Activated naive CD4-positive, alpha-beta T cell (primary cell): ENCODE measurements around the gene PRMT7.
A peak's percentile ranks its signal among the peaks of the same experiment; 100 is the strongest.

Experiments
- DNase-seq, 4 experiments: peaks; one replicate each; lab custom pipeline; 2025; lab: John Stamatoyannopoulos, UW

Gene PRMT7

DNA sequence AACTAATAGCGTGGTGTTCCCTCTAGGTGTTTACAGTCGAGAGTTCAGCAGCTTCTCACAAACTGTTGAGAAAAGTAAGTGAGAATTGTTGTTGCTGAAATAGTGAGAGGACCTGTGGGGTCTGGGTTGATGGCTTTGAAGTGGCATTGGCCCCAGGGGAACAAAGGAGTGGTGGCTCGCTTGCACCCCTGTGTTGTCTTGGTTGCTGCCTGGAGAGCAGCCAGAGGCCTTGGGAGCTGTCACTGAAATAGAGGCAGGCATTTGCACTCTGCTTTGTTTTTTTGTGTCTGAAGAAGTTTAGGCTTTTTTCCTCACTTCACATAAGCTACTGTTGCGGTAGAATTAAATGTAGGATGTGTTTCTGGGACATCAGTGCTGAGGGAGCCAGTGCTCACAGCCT lies 36.8 kb downstream of the PRMT7 start:
- DNase-seq = no peak

DNA sequence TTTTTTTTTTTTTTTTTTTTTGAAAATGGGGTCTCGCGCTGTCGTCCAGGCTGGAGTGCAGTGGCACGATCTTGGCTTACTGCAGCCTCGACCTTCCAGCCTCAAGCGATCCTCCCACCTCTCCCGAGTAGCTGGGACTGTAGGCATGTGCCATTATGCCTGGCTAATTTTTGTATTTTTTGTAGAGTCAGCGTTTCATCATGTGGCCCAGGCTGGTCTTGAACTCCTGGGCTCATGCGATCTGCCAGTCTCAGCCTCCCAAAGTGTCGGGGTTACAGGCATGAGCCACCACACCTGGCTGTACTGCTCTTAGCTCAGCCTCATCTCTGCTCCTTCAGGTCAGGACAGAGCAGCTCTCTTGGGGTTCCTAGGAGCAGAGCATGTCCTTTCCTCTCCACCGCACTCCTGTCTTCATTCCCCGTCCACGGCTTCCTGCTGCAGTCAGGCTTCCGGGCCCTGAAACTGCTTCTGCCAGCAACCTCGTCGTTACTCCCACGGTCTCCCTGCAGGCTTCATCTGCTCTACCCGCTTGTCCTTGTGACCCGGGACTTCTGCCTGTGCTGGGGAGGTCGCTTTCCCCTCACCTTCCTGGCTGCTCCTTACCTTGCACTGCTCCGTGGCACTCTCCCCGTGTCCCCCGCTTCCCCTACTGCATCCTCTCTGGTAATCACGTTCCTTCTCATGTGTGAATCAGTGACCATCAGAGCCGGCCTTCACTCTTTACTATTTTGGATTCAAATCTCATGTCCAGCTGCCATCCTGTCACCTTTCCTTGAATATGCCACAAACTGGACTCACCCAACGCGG lies 38.0 kb downstream of the PRMT7 start:
- no peak for DNase-seq

DNA sequence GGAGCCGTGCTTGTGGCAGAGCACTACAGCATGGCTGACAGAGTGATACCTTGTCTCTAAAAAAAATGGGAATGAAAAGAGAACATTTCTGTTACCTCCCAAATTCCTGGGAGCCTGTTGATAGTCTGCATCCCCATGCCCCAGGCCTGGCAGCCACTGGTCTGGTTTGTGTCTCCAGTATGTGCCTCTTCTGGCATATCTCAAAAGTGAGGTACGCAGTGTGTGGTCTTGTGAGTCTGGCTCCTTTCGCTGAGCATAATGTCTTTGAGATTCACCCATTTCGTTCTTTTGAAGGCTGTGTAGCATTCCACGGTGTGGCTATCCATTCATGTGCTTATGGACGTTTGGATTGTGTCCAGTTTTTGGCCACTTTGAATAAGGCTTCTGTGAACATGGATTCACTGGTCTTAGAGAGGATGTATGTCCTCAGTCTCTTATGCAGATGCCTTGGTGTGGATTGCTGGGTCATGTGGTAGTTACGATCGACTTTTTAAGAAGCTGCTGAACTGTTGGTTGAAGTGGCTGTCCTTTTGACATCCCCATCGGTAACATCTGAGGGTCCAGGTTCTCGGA lies 39.1 kb downstream of the PRMT7 start:
- no peak for DNase-seq

DNA sequence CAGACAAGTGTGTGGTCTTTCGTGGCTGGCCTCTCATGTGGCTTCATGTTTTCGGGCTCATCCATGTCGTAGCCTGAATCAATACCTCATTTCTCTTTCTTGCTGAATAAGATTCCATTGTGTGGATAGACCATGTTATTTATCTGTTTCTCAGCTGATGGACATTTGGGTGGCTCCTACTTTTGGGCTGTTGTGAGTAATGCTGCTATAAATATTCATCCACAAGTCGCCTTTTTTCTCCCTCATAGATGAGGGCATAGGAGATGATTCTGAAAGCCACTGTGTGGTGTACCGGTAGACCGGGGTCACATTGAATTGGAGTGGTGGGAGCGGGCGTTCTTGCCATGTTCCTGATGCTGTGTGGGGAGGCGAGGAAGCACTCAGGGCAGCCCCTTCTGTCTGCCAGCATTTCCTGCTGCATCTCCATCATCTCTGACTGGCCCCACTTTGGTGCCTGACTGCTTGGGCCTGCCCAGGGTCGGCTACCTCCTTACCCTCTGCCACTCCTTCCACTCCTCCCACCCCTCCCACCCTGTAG lies 40.1 kb downstream of the PRMT7 start:
- no peak for DNase-seq

DNA sequence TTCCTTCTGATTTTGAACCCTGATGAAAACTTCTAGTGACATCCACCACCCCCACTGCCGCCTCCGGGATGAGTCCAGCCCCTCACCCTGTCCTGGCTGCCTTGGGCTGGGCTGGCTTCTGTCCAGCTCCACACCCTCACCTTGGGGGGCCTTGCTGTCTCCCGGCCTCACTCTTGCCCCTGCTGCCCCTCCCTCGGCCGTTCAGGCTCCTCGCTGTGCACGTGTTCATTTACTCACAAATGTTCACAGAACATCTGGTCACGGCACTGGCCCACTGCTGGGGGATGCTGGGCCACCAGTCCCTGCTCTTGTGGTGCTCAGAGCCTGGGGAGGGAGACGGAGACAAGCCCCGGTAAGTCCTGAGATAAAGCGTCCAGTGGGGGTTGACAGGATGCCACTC lies 40.6 kb downstream of the PRMT7 start:
- no peak for DNase-seq

DNA sequence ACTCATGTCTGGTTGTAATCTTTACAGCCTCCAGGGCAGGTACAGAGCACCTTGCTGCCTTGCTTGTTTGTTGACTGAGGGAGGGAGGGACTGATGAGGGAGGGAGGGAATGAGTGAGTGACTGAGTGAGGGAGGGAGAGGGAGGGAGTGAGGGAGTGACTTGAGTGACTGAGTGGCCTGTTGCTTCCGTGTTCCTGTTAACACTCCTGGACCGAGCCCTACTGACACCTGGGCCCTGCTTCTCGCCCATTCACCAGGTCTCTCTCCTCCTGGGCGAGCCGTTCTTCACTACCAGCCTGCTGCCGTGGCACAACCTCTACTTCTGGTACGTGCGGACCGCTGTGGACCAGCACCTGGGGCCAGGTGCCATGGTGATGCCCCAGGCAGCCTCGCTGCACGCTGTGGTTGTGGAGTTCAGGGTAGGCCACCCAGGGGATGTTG lies 41.2 kb downstream of the PRMT7 start:
- DNase-seq = no peak

DNA sequence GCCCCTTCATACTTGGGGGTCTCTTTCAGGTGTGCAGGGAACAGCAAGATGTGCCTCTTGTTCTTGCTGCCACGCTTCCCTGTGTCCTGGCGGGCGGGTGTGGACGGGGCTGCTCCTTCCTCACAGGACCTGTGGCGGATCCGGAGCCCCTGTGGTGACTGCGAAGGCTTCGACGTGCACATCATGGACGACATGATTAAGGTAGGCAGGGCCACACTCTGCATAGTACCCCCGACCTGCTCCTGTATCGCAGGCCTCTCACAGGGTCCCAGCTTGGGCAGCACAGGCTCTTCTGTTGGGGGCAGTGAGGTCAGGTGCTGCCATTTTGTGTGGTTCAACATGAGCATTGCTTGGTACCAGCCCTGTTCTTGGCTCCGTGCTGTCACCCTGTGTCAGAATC lies 42.5 kb downstream of the PRMT7 start:
- no peak for DNase-seq

DNA sequence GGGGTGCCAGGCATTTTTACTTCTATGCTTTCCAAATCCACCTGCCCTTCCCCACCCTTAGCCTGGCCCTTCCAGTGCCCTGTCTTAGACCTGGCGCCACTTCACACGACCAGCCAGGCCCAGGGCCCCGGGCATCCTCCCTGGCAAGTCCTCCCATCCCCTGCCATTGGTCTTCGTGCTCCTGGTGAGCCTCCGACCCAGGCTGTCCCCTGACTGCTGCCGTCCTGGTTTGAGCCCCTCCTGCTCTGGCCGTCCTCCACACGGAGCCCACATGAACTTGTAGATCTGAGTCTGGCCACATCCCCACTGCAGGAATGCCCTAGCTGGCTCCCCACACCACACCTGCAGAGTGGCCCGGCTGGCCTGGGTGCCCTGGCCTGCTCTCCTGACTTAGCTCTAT lies 44.0 kb downstream of the PRMT7 start:
- DNase-seq = no peak

DNA sequence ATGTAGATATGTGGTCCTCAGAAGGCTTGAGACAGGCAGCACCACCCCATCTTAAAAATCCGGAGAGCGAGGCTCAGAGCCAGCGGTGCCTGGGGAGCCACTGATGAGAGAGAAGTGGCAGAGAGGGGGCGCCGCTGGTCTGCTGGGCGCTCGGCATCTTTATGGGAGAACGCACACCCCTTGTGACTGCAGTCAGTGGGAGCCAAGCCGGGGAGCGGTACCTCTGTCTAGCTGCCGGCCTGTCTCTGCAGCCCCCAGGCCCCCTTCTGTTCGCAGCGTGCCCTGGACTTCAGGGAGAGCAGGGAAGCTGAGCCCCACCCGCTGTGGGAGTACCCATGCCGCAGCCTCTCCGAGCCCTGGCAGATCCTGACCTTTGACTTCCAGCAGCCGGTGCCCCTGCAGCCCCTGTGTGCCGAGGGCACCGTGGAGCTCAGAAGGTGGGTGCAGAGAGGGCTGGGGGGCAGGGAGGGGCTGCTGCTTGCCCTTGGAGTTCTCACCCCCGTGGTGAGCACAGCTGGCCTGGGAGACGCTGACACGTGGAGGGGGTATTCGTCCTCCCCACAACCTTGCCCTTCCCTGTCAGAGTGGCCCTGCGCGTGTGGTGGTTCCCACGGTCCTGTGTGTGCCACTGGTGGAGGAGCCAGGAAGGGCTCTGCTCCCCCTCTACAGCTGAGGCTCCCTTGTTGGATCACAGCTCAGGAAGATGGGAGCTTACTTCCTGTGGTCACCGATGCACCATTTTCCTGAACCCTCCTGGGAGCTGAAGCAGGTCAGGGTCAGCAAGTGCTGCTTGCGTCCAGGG lies 44.8 kb downstream of the PRMT7 start:
- no peak for DNase-seq

DNA sequence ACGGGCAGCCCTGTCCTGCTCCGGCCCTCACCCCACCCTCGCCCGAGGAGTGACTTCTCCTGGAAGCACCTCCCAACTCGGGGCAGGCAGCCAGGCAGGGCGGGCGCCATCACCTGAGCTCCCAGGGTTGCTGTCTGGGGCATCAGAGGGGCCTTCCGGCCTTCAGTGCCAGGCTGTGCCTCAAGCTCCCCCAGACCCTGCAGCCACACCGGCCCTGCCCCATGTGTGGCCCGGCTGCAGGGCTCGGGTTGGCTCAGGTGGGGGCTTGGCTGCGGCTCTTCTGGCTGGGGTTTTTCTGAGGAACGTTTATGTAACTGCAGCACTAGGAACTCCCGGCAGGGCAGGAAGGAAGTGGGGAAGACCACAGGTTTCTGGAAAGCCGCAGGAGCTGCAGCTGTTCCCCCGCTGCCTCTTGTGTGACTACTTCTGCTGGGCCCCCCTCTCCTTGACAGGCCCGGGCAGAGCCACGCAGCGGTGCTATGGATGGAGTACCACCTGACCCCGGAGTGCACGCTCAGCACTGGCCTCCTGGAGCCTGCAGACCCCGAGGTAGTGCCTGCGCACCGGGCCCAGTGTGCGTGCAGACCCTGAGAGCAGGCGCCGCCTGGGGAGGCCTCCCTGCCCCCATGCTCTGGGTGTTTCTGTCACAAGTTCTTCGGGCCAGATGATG lies 45.6 kb downstream of the PRMT7 start:
- DNase-seq = peak in 2 of 4 experiments; percentile 27 to 34

DNA sequence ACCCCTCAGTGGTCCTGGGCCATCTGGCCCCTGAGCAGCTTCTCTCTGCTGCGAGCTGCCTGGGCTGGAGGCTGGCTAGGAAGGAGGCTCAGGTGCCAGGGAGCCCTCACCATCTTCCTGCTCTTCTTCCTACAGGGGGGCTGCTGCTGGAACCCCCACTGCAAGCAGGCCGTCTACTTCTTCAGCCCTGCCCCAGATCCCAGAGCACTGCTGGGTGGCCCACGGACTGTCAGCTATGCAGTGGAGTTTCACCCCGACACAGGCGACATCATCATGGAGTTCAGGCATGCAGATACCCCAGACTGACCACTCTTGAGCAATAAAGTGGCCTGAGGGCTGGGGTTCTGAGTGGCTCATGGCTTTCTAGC lies 46.1 kb downstream of the PRMT7 start:
- DNase-seq = no peak

DNA sequence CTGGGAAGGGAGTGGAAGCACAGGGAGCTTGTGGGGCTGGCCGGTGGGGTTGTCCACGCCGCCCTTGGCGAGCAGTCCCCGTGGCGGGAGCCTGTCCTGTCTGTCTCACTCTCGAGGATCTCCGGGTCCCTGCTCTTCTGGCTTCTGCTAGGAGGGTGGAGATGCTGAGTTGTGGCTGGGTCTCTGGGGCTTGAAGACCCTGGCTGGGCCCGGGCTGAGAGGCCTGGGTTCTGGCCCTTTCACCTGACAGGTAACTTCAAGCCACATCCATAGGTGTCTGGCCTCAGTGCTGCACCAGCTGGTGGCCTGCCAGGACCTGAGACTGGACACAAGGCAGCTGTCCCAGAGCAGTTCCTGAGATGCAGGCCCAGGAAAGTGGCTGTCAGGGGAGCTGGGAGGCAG lies 46.7 kb downstream of the PRMT7 start:
- no peak for DNase-seq

DNA sequence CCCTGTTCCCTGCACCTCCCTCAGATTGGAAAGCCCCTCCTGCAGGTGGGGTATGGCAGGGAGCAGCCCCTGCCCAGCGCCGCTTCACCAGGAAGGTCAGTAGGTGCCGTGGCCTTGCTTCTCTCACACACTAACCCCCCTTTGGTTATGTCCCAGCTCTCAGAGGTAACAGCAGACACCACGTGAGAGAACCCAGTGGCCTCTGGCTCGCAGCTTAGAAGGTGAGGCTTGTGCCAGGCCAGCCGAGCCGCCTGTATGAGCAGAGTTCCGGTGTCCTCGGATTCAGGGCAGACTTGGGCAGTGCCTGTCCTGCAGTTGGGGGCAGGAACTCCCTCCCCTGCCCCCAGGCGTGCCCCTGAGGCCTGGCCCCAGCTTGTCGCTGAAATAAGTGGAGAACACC lies 47.1 kb downstream of the PRMT7 start:
- no peak for DNase-seq

DNA sequence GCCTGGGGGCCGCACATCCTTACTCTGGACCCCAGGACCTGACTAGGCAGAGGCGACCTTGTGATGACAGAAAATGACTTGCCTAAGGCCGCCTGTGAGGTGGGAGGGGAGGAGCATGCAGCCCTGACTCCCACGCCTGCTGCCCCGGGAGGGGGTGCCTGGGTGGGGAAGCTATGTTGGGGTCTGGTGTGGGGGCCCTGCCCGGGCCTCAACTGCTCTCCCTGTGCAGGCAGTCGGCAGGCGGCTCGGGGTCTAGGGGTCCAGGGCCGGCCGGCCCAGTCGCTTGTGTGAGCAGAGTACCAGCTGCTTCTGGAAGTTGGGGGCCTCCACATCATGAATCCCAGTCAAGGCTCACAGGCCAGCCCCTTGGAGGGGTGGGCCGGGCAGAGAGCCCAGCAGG lies 48.1 kb downstream of the PRMT7 start:
- no peak for DNase-seq

DNA sequence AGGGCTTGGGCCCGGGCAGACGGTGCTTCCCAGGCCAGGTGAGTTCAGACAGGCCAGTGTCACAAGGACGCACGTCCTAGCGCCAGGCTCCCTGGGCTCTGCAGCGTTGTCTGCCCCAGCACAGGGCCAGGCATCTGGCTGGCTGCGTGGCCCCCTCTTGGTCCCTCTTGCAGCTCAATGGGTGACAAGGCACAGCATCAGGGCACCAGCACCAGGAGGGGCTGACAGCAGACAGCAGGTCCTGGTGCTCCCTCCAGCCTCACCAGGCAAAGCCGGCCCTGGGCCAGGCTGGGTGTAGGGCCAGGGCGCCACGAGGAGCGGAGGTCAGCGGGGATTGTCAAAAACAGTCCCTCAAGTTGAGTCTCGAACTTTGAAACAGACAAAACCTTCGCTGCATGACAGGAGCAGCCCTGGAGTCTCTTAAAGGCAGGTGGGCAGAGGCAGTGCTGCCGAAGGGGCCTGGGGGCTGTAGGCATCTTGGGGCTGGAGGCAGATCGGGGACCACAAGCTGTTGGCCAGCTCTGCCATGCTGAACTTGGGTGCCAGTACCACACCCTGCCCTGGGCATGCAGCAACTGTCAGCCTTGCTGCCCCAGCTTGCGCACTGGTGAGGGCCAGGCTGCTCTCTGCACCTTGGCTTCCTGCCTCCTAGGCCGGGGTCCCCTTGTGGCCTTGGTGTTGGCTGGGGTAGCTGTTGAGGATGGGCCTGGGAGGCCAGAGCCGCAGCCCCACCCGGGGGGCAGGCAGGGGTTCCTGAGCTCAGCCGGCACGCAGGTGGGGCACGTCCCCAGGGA lies 48.8 kb downstream of the PRMT7 start:
- DNase-seq = no peak

DNA sequence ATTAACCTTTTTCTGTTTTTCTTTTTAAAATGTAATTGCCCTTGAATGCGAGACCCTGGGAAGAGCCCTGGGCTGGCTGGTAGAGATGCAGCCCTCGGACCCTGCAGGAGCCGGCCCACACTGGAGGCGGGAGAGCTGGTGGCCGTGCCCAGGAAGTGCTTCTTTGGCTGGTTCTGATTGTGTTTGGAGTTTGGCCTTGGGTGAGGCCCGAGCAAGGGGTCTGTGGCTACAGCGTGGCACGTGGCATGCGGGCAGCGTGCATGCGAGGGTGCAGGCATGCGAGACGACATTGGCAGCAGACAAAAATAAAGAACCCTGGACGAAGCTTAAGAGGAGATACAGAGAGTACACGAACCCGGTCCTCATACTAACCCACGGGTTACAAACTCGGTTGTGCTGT lies 49.7 kb downstream of the PRMT7 start:
- no peak for DNase-seq

DNA sequence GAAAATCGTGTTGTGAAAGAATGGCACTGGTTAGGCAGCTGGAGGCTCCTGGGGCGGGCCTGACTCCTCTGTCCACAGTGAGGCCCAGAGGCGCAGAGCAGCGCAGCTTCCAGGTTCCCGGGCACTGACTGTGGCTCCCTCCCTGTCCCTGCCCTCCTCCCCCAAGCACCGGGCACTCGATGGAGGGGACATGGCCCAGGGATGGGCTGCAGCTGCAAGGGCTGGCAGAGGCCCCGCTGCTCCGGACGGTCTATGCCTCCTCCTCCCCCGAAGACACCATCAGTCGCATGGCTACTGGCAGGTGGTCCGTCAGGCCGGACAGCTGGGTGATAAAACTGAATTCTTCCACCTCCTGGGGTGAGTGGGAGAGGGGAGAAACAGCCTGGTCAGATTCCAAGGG lies 50.1 kb downstream of the PRMT7 start:
- no peak for DNase-seq

DNA sequence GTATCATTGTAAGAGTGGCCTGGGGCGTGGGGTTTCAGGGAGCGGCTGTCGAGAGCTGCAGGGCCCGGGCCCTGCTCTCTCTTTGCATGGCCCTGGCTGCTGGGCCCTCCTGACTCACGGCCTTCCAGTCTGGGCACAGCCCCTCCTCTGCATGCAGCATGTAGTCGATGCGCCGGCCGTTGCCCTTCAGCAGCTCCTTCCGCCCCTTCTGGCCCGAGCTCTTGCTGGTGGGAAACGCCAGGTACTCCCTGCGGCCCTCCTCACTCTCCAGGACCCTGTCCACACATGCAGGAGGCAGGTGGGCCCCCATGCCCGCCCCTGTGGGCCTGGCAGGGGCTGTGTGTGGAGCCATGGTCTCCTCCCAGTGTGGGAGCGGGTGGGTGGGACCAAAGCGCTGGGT lies 50.7 kb downstream of the PRMT7 start:
- DNase-seq = no peak

DNA sequence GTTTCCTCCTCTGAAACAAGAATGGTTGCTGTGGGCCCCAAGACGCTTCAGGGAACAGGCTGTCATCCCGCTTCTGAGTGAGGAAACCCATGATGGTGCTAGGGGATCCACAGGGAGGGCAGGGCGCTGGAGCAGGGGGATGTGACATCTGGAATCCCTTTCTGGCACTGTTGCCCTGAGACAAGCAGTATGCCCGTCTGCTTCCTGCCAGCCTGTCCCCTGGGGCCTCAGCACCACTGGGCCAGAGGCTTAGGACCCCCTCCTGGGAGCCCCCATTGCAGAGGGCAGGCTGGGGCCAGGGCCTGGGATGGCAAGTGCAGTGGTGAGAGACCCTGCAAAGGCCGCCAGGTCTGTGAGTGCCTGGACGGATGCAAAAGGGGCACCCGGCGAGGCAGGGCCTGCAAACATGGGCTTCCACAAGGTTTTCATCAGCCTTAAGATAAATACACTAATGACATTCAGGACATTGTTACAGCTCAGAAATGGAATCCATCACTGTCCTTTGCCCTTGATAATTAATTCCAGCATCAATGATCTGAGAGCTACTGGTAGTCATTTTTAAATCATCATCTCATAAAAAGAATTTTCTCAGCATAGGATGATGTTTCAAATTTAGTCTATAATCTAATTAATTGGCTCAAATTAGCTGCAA lies 51.6 kb downstream of the PRMT7 start:
- DNase-seq = no peak

DNA sequence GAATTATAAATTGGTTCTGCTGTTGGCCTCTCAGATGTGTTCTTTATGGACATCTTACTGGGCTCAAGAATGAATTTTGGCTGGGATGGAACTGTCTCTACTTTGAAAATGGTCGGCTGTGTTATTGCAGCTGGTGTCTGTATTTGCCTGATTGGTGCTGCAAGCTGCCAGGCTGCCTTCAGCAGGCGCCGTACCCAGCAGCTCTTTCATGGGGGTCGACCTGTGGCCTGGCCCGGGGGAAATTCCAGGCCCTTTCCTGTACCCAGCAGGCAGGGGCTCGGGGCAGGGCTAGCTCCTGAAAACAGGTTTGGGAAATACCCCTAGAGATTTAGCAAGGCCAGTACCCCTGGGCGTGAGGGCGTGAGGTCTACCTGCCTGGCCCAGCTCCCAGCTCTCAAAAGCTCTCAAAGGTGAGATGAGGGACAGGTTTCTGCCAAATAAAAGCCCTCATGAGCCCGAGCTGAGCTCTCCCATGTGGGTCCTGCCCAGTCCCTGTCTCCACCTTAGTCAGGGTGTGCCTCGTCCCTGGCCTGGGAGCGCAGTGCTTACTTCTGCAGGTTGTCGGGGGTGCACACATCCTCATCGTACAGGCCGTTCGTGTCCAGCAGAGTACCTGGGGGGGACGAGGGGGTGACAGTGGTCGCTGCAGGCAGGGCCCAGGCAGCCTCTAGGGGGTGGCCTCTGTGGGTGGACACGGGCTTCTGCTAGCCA lies 52.3 kb downstream of the PRMT7 start:
- no peak for DNase-seq
